CD4-positive, alpha-beta T cell (primary cell): ENCODE data around the gene DPH7. TPM values are rescaled to one million over a fixed set of nuclear protein-coding genes. Genes with fewer than 3 reads are reported as not detected.

Source experiments
- ATAC-seq: fragments of 200-7000 bp; cut with Tn5 transposase; one replicate; pipeline ENCODE4 v1.10.0; 2022; ENCODE audit warnings: mild to moderate bottlenecking; ENCODE audit not compliant: poor library complexity
- CTCF ChIA-PET: fragments of 350-600 bp; sonication (Branson Sonifier 250); formaldehyde crosslinking; loops from one replicate; lab custom pipeline; 2021; ENCODE audit warnings: antibody characterized with exemption, inconsistent platforms; lab: Charles Lee
- POLR2A ChIA-PET: fragments of 350-600 bp; sonication (Branson Sonifier 250); formaldehyde crosslinking; loops from one replicate; lab custom pipeline; 2021; ENCODE audit warnings: antibody characterized with exemption, inconsistent platforms; lab: Charles Lee
- DNase-seq, 14 experiments: peaks; one replicate each; pipeline ENCODE4 v3.0.0-alpha.2; 2013 to 2020; ENCODE audit warnings: mixed read lengths in 2 of 14
- H3K27ac ChIP-seq, 2 donors: one replicate each; pipeline versions ENCODE4 v1.5.1 to v1.7.0; 2013; ENCODE audit warnings: low read length in 2 of 2, low read depth in 1 of 2, mild to moderate bottlenecking in 1 of 2
- H3K27me3 ChIP-seq, 2 experiments: 1 replicate in 1 of 2; 2 replicates in 1 of 2; pipeline versions ENCODE4 v1.6.1 to v1.7.0; 2013; ENCODE audit warnings: low read length in 2 of 2, control low read depth in 1 of 2, mild to moderate bottlenecking in 1 of 2, moderate library complexity in 1 of 2; ENCODE audit not compliant: insufficient read depth in 2 of 2, control insufficient read depth in 1 of 2
- H3K36me3 ChIP-seq: one replicate; pipeline ENCODE4 v1.6.1; 2013; ENCODE audit warnings: low read length, control low read depth; ENCODE audit not compliant: insufficient read depth
- H3K4me1 ChIP-seq: one replicate; pipeline ENCODE4 v1.6.1; 2013; ENCODE audit warnings: low read length, control low read depth; ENCODE audit not compliant: insufficient read depth
- H3K4me3 ChIP-seq: one replicate; pipeline ENCODE4 v1.5.1; 2013; ENCODE audit warnings: mild to moderate bottlenecking, low read length, moderate library complexity
- H3K9me3 ChIP-seq, 2 experiments: 1 replicate in 1 of 2; 2 replicates in 1 of 2; pipeline versions ENCODE4 v1.6.1 to v1.7.0; 2013; ENCODE audit warnings: low read length in 2 of 2, mild to moderate bottlenecking in 2 of 2, control low read depth in 1 of 2, moderate library complexity in 1 of 2; ENCODE audit not compliant: control insufficient read depth in 1 of 2, insufficient read depth in 1 of 2
- H3K27ac Mint-ChIP-seq: one replicate; pipeline ENCODE4 v1.8.0; 2020; ENCODE audit warnings: mixed read lengths
- H3K27me3 Mint-ChIP-seq: one replicate; pipeline ENCODE4 v1.8.0; 2021; ENCODE audit warnings: mixed read lengths
- H3K36me3 Mint-ChIP-seq: one replicate; pipeline ENCODE4 v1.8.0; 2021; ENCODE audit warnings: low read depth, mixed read lengths
- H3K4me1 Mint-ChIP-seq: one replicate; pipeline ENCODE4 v1.8.0; 2021; ENCODE audit warnings: low read depth, mixed read lengths
- H3K4me3 Mint-ChIP-seq: one replicate; pipeline ENCODE4 v1.8.0; 2020; ENCODE audit warnings: mild to moderate bottlenecking, mixed read lengths
- H3K9me3 Mint-ChIP-seq: one replicate; pipeline ENCODE4 v1.8.0; 2020; ENCODE audit warnings: mixed read lengths
- intact Hi-C, 2 experiments: fragments of 100-400 bp; cut with DNase I in 1 of 2; cut with micrococcal nuclease in 1 of 2; formaldehyde crosslinking; loops; one replicate each; pipeline versions ENCODE4 v1.15.1 to v1.9.0; 2023 to 2025; cut with DNase I, micrococcal nuclease
- total RNA-seq, 174 experiments: library from RNA in 2 of 174; stranded (reverse) in 2 of 174; gene quantifications; one replicate each; pipeline ENCODE4 v1.2.3 and lab custom pipeline; 2021 to 2026
- TF ChIP-seq, protein P1 (sequence below): fragments of 200-600 bp; IDR thresholded peaks from one replicate; pipeline ENCODE4 v1.8.0; 2022; ENCODE audit warnings: antibody characterized with exemption, mild to moderate bottlenecking

The DPH7 gene
- total RNA-seq, 2 experiments from 2014 or later = 36.4 to 36.8 TPM

DNA sequence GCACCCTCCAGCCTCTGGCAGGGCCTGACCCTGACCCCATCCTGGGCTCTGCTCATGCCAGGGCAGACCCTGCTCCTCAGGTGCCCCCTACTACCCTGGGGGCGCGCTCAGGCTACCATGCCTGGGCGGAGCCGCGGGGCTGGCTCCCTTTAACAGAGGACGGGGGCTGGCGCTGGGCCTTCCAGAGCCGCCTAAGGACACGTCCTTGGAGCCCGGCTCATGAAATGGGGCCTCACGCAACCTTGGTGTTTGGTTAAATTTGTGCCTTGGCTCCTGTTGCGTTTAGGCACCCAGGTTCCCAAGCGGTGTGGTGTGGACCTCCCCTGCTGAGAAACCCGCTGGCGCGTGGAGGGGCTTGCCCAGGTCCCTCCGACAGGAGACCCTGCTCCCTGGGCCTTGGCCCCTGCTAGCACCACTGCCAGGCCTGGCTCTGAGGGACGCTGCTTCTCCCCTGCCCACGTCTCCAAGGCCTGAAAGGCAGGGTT lies 36.7 kb upstream of the DPH7 start:
- H3K4me3 Mint-ChIP-seq = no peak overlapping the region
- TF ChIP-seq, protein P1, sequence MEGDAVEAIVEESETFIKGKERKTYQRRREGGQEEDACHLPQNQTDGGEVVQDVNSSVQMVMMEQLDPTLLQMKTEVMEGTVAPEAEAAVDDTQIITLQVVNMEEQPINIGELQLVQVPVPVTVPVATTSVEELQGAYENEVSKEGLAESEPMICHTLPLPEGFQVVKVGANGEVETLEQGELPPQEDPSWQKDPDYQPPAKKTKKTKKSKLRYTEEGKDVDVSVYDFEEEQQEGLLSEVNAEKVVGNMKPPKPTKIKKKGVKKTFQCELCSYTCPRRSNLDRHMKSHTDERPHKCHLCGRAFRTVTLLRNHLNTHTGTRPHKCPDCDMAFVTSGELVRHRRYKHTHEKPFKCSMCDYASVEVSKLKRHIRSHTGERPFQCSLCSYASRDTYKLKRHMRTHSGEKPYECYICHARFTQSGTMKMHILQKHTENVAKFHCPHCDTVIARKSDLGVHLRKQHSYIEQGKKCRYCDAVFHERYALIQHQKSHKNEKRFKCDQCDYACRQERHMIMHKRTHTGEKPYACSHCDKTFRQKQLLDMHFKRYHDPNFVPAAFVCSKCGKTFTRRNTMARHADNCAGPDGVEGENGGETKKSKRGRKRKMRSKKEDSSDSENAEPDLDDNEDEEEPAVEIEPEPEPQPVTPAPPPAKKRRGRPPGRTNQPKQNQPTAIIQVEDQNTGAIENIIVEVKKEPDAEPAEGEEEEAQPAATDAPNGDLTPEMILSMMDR = no peak
- Histone ChIP-seq H3K27me3 (no peaks in the 10 kb centered on the region), H3K4me3 (no peak overlapping the region), H3K4me1 (peaks cover 43% of the 10 kb centered on the region), H3K36me3 (peaks cover 38% of the 10 kb centered on the region), H3K27ac (no peak overlapping the region), H3K9me3 (no peaks in the 10 kb centered on the region)
- H3K9me3 Mint-ChIP-seq = no peaks in the 10 kb centered on the region
- H3K27me3 Mint-ChIP-seq = no peaks in the 10 kb centered on the region
- H3K36me3 Mint-ChIP-seq = peaks cover 14% of the 10 kb centered on the region
- ChIA-PET CTCF (no interaction called here), POLR2A (no interaction called here)
- no peak for ATAC-seq
- intact Hi-C loops = loop anchor here in 1 of 2 experiments (10.0 kb wide), 1 partner anchor 1651 kb away; the partner anchor contains the start of gene UBAC1
- DNase-seq = peak in 1 of 14 experiments; percentile 20
- no peak overlapping the region for H3K27ac Mint-ChIP-seq
- H3K4me1 Mint-ChIP-seq = peaks cover 26% of the 10 kb centered on the region

DNA sequence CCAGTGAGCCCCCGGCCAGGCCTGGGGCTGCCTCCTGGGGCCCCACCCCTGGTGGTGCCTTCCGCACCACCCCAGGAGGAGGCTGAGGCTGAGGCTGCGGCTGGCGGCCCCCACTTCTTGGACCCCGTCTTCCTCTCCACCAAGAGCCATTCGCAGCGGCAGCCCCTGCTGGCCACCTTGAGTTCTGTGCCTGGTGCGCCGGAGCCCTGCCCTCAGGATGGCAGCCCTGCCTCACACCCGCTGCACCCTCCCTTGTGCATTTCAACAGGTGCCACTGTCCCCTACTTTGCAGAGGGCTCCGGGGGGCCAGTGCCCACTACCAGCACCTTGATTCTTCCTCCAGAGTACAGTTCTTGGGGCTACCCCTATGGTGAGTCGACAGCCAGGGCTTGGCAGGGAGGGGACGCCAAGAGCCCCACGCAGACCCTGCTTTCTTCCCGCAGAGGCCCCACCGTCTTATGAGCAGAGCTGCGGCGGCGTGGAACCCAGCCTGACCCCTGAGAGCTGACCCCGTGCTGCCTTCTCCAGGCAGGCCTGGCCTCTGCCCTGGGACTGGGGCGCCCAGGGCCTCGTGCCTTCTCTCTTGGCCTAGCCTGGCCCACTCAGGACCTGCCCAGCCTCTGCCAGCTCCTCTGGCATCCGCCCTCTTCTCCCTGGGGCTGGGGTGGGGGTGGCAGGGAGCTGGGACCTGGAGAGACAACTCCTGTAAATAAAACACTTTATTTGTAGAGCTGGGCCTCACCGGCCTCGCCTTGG lies 36.1 kb upstream of the DPH7 start:
- Mint-ChIP-seq H3K4me1 (peaks cover 20% of the 10 kb centered on the region), H3K27me3 (no peaks in the 10 kb centered on the region), H3K4me3 (no peak overlapping the region), H3K27ac (no peak overlapping the region), H3K36me3 (peaks cover 11% of the 10 kb centered on the region), H3K9me3 (no peaks in the 10 kb centered on the region)
- DNase-seq (peak in 1 of 14 experiments; percentile 22), ATAC-seq (no peak)
- no peak overlapping the region for H3K27ac ChIP-seq
- TF ChIP-seq, protein P1 = no peak
- no peaks in the 10 kb centered on the region for H3K9me3 ChIP-seq
- no peaks in the 10 kb centered on the region for H3K27me3 ChIP-seq
- ChIA-PET POLR2A (no interaction called here), CTCF (no interaction called here)
- intact Hi-C loops = loop anchor here in 1 of 2 experiments (10.0 kb wide), 1 partner anchor 1650 kb away; the partner anchor contains the start of gene UBAC1
- peaks cover 39% of the 10 kb centered on the region for H3K4me1 ChIP-seq
- no peak overlapping the region for H3K4me3 ChIP-seq
- peaks cover 38% of the 10 kb centered on the region for H3K36me3 ChIP-seq

DNA sequence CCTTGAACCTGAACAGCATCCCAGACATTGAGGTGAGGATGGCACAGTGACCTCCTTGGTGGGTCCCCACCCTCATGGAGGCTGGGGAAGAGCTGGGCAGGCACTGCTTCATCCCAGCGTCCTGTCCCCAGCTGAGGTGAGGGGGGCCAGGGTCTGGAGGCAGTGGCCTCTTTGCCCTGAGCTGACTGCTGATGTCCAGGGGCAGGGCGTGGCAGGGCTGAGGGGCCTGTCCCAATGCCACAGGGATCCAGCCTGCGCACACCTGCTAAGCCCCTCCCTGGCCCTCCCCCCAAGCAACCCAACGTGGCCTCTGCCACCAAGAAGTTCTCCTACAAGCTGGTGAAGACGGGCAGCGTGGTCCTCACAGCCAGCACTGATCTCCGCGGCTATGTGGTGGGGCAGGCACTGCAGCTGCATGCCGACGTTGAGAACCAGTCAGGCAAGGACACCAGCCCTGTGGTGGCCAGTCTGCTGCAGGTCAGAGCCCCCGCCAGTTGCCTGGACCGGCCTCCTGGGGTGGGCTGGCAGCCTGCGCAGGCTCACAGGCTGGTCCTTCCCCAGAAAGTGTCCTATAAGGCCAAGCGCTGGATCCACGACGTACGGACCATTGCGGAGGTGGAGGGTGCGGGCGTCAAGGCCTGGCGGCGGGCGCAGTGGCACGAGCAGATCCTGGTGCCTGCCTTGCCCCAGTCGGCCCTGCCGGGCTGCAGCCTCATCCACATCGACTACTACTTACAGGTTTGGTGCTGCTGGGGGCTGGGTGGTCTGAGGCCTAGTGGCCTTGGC lies 35.2 kb upstream of the DPH7 start:
- no peak overlapping the region for H3K27ac ChIP-seq
- ChIA-PET POLR2A (no interaction called here), CTCF (no interaction called here)
- H3K27me3 ChIP-seq = no peaks in the 10 kb centered on the region
- no peaks in the 10 kb centered on the region for H3K27me3 Mint-ChIP-seq
- ATAC-seq (no peak), DNase-seq (peak in 1 of 14 experiments; percentile 29)
- H3K9me3 Mint-ChIP-seq = no peaks in the 10 kb centered on the region
- TF ChIP-seq, protein P1 = no peak
- H3K27ac Mint-ChIP-seq = no peak overlapping the region
- no peaks in the 10 kb centered on the region for H3K9me3 ChIP-seq
- H3K4me3 ChIP-seq = no peak overlapping the region
- H3K36me3 ChIP-seq = peaks cover 38% of the 10 kb centered on the region
- peaks cover 4% of the 10 kb centered on the region for H3K36me3 Mint-ChIP-seq
- H3K4me1 ChIP-seq = peaks cover 34% of the 10 kb centered on the region
- H3K4me3 Mint-ChIP-seq = no peak overlapping the region
- peaks cover 15% of the 10 kb centered on the region for H3K4me1 Mint-ChIP-seq
- intact Hi-C loops = loop anchor here in 1 of 2 experiments (10.0 kb wide), 1 partner anchor 1649 kb away; the partner anchor contains the start of gene UBAC1
